Osteocyte (in vitro differentiated cells): Measurements from ENCODE around the gene CA11. TPM values are rescaled to one million over a fixed set of nuclear protein-coding genes. Genes with fewer than 3 reads are reported as not detected.

Experiments used
- DNase-seq: peaks from one replicate; pipeline ENCODE4 v3.0.0; 2021; ENCODE audit warnings: mixed read lengths; ENCODE audit not compliant: unreplicated experiment; ENCODE audit errors: extremely low spot score
- H3K27ac Mint-ChIP-seq: one replicate; pipeline ENCODE4 v1.8.0; 2021; ENCODE audit warnings: mild to moderate bottlenecking, mixed read lengths; ENCODE audit not compliant: unreplicated experiment
- H3K27me3 Mint-ChIP-seq: one replicate; pipeline ENCODE4 v1.8.0; 2021; ENCODE audit warnings: mixed read lengths; ENCODE audit not compliant: unreplicated experiment
- H3K36me3 Mint-ChIP-seq: one replicate; pipeline ENCODE4 v1.8.0; 2021; ENCODE audit warnings: mixed read lengths; ENCODE audit not compliant: unreplicated experiment
- H3K4me1 Mint-ChIP-seq: one replicate; pipeline ENCODE4 v1.8.0; 2021; ENCODE audit warnings: mixed read lengths; ENCODE audit not compliant: unreplicated experiment
- H3K4me3 Mint-ChIP-seq: one replicate; pipeline ENCODE4 v1.8.0; 2021; ENCODE audit warnings: mild to moderate bottlenecking, moderate library complexity, mixed read lengths; ENCODE audit not compliant: unreplicated experiment
- H3K9me3 Mint-ChIP-seq: one replicate; pipeline ENCODE4 v1.8.0; 2021; ENCODE audit warnings: mixed read lengths; ENCODE audit not compliant: unreplicated experiment
- CTCF ChIP-seq: fragments of 200-600 bp; sonication (generic); IDR thresholded peaks from 2 replicates; pipeline ENCODE4 v1.5.0; 2021; ENCODE audit warnings: antibody characterized with exemption, mild to moderate bottlenecking, moderate library complexity
- total RNA-seq: library from RNA; stranded (reverse); gene quantifications from 2 replicates; pipeline ENCODE4 v1.2.1, GENCODE V29; 2021

CA11 gene
- total RNA-seq, 1 donor from 2014 or later: 40.7 TPM

GRCh38 chr19:48636859-48637448 is 9.0 kb downstream of the CA11 start, which contains the start of gene DBP:
Gene DBP (minus strand): TSS chr19:48637379. CDS start chr19:48636994, 385 bp downstream.
- peaks cover 2% of the 10 kb centered on the region for H3K36me3 Mint-ChIP-seq
- peak within 1 kb of the TSS; percentile 96 for H3K4me3 Mint-ChIP-seq
- H3K27ac Mint-ChIP-seq: peak within 1 kb of the TSS; percentile 100
- H3K9me3 Mint-ChIP-seq: no peaks in the 10 kb centered on the region
- peaks cover 53% of the 10 kb centered on the region for H3K4me1 Mint-ChIP-seq
- TF ChIP-seq CTCF: peak; percentile 27
- no peak for DNase-seq
- peaks cover 6% of the 10 kb centered on the region for H3K27me3 Mint-ChIP-seq

GRCh38 chr19:48635966-48636858 is 9.8 kb downstream of the CA11 start:
- TF ChIP-seq CTCF: no peak
- Mint-ChIP-seq H3K9me3 (no peaks in the 10 kb centered on the region), H3K4me3 (peak overlapping the region; percentile 96), H3K27ac (peak overlapping the region; percentile 100), H3K36me3 (peaks cover 2% of the 10 kb centered on the region), H3K27me3 (peaks cover 2% of the 10 kb centered on the region), H3K4me1 (peaks cover 60% of the 10 kb centered on the region)
- DNase-seq: no peak

- Mint-ChIP-seq H3K4me3 (peak overlapping the region; percentile 96), H3K4me1 (peaks cover 68% of the 10 kb centered on the region), H3K36me3 (peaks cover 2% of the 10 kb centered on the region), H3K27ac (peak overlapping the region; percentile 100), H3K9me3 (no peaks in the 10 kb centered on the region), H3K27me3 (peaks cover 2% of the 10 kb centered on the region)
- TF ChIP-seq CTCF: no peak
- no peak for DNase-seq
Measured at GRCh38 chr19:48635263-48635965, 10.6 kb downstream of the CA11 start.

GRCh38 chr19:48634424-48635262 is 11.3 kb downstream of the CA11 start:
- Mint-ChIP-seq H3K27me3 (no peaks in the 10 kb centered on the region), H3K36me3 (peaks cover 4% of the 10 kb centered on the region), H3K27ac (peak overlapping the region; percentile 93), H3K4me1 (peaks cover 75% of the 10 kb centered on the region), H3K9me3 (no peaks in the 10 kb centered on the region), H3K4me3 (peak overlapping the region; percentile 76)
- TF ChIP-seq CTCF: no peak
- peak; percentile 97 for DNase-seq
